CD4-positive, alpha-beta T cell treated with Interleukin-1 beta for 1 hour (primary cell): Measurements from ENCODE around the gene PLXNA4.

Source experiments
- DNase-seq, 2 donors: peaks; one replicate each; pipeline ENCODE4 v3.0.0-alpha.2; 2020 to 2022

Gene PLXNA4

GRCh38 chr7:132131196-132131595, 445.1 kb downstream of the PLXNA4 start:
- DNase-seq = no peak

GRCh38 chr7:132130497-132130896, 445.8 kb downstream of the PLXNA4 start:
- DNase-seq = no peak

DNA sequence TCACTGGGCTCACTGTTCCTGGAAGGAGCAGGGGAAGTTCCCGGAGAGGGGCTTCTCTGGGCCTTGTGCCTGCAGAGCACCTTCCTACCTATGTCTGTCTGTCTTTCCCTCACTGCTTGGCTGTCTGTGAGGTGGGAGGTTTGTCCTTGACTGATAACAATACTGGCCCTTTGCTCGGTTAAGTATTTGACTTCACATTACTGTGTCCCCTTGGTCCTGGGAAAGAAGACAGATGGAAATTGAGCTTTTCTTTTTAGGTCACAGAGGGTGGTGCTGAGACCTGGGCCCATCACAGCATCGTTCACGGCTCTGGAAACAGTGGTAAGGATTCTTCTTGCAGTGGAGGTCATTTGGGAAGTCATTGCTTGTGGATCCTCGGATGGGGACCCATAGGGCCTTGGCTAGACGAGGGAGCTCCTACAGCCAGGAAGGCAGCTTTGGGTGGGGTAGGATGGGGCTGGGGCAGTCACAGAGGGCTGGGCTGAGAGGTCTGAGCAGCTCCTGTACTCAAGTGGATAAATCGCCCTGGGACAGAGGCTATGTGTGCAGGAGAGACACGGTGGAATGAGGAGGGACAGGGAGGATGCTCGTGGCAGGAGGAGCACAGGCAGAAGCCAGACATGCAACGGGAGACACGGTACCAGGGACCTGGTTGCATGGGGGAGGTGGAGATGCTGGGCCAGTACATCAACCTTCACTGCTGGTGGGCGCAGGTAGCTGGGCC, 450.2 kb downstream of the PLXNA4 start:
- no peak for DNase-seq

DNA sequence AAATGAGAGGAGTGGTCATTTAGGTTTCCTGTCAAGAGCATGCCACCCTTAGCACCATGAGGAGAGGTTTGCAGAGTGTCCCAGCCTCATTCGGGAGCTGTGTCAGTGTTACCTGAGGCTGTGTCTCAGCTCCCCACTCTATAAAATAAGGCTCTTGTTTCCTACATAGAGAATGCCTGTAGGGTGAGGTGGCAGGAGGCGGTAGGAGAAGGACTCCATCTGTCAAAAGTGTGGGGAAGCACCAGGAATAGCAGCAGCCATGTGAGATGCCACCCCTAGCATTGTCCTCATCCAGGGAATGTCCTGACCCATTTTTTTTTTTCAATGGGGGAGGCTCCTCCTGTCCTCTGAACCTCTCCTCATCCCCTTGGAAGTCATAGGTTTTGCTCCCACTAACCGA, 451.2 kb downstream of the PLXNA4 start:
- DNase-seq = no peak

- DNase-seq = no peak
These were observed 451.7 kb downstream of the PLXNA4 start for GRCh38 chr7:132124575-132124974.

GRCh38 chr7:132123773-132124172, 452.5 kb downstream of the PLXNA4 start:
- no peak for DNase-seq

- DNase-seq = no peak
These were observed 453.4 kb downstream of the PLXNA4 start for GRCh38 chr7:132122901-132123300.

GRCh38 chr7:132121987-132122386, 454.3 kb downstream of the PLXNA4 start:
- DNase-seq = no peak

- DNase-seq = no peak
These were observed 457.6 kb downstream of the PLXNA4 start for GRCh38 chr7:132118641-132119040.

GRCh38 chr7:132117636-132118035, 458.6 kb downstream of the PLXNA4 start:
- DNase-seq = no peak

DNA sequence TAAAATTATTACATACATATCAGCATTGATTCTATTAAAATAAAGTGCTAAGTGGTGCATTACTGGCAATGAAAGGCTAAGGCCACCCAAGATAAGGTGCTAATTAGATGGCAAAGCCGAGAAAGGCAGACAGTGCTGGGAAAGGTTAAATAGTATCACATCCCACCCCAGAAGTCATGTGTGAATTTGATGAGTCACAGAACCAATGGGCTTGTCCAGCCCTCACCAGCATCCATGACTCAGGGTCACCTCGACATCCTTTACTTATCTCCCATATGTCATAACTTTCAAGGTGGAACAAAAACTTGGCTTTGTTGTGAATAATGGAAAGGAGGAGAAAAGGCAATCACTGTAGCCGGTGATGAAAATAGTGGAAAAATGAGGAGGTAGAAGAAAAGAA, 459.1 kb downstream of the PLXNA4 start:
- DNase-seq = no peak

DNA sequence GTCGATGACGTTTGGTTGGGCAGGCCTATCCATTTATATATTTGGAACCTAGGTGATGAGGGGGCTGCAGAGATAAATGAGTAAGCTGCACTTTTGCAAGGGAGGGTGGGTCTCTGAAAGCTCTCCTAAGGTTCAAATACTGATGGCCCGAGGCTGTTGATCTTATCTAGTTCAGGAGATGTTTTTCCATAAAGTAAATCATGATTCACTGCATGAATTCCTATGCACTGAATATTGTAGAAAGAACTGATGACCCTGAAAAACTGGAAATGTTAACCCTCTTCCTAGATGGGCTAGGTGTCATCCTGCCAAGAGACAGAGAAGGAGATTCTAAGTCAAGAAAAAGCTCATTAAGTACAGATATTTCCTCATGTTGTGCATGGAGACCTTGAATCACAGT, 459.9 kb downstream of the PLXNA4 start:
- no peak for DNase-seq

DNA sequence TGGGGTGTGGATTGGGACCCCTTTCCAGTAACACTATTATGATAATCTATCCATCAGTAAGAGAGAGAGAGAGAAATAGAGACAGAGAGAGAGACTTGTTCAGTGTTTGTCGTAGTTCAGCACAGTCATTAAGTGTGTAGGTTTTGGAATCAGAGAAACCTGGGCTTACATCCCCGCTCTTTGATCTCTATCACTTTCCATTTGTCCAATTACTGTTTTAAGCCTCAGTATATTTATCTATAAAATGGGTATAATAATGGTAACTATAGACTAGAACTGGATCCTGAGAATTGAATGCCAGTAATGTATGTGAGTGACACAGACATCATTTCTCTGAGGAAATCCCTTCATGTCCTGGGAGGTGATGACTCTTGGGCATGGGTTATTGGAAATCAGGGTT, 460.5 kb downstream of the PLXNA4 start:
- no peak for DNase-seq

DNA sequence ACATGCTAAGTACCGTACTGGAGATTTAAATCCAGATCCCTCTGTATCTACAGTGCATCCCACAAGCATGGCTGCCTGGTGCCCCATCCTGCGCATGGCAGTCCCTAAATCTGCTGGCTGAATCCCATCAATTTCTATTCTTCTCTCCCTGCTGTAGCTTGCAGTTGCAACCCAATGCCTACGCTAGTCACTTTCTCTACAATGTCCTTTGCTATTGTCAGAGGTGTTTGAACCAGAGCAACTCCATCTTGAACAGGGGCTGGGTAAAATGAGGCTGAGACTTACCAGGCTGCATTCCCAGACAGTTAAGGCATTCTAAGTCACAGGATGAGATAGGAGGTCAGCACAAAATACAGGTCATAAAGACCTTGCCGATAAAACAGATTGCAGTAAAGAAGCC, 461.2 kb downstream of the PLXNA4 start:
- DNase-seq = no peak

- DNase-seq = no peak
These were observed 461.9 kb downstream of the PLXNA4 start for GRCh38 chr7:132114411-132114810.

DNA sequence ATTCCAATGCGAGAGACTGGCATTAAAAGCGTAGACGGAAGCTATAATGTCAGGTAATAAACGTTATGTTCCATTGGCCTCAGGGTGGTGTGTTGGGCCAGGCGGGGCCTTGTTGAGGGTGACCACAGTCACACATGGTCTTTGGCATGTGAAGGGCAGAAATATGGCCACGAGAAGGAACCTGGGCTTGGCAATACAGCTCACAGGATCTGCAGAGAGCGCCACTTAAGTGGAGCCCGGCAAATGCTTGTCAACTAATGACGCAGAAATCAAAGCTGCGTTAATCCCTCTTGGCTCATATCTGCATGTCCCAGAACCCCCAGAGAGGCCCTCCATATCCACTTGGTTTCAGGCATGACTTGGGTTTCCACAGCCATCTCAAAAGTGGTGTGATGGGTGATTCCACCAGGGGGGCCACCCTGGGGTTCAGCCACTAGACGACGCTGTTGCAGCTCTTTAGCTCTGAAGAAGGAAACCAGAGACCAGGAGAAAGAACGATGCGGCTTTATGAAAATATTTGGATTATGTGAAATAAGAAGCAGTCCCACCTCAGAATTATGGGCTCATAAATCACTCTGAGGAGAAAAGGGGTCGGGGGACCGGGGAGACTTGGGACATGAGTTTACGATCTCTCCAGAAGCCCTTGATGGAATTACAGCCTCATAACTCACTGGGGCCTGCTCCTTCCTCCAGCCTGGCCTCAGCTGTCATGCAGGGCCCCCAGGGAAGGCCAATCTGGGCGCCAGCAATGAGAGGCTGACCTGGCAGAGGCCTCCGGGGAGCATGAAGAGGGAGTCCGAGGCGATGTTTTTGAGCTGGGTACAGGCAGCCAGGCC, 462.5 kb downstream of the PLXNA4 start:
- DNase-seq = no peak

- DNase-seq = no peak
These were observed 463.6 kb downstream of the PLXNA4 start for GRCh38 chr7:132112657-132113056.

DNA sequence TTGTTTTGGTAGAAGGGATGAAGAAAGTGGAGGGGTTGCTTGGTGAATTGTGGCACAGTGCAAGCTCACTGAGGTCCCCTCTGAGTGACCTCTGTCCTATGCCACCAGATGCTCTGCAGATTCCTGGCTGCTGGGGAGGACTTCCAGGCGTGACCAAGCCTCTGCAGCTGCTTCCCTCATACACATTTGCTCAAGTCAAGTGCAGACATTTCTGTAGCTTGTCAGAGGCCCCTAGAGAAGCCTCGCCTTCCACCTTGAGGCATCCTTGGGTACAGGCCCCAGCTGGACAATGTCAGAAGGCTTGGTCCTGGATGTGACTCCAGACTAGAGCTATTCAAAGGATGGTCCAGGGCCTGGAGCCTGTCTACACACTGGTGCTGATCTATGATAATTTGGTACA, 464.2 kb downstream of the PLXNA4 start:
- DNase-seq = no peak

- DNase-seq = no peak
These were observed 465.6 kb downstream of the PLXNA4 start for GRCh38 chr7:132110692-132111091.

GRCh38 chr7:132109769-132110168, 466.5 kb downstream of the PLXNA4 start:
- no peak for DNase-seq

DNA sequence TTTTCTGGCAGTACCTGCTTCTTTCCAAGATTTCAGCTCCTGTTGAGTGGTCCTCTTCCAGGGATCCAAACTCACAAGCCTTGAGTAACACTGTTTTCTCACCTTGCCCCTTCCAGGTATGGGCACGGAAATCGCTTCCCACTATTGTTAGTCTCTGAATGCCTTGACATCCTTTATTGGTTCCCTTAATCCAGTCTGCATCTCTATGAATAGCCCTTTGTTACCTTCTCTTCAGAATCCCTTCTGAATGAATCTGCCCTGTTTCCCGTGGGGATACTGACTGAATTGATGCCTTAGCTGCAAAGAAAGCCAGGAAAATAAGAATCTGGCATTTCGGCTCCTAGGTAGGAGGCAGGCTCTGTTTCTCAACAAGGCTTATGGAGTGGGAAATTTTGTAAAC, 467.7 kb downstream of the PLXNA4 start:
- no peak for DNase-seq

GRCh38 chr7:132106491-132106890, 469.8 kb downstream of the PLXNA4 start:
- DNase-seq = no peak

DNA sequence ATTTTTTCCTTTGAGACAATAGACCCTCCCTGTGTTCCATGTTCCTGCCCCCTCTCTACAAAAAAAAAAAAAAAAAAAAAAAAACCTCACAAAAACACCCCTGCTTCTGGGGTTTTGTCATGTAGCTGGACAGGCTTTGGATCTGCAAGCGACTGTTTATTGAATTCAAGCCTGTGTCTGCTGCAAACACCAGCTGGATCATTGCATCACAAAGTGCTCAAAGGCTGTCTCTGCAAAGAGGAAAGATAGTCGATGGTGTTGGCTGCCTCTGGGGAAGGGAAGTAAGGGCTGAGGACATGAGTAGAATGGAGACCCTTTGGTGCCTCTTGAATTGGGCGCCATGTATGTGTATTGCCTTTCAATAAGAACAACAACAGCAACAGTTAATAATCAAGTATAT, 471.2 kb downstream of the PLXNA4 start:
- no peak for DNase-seq

DNA sequence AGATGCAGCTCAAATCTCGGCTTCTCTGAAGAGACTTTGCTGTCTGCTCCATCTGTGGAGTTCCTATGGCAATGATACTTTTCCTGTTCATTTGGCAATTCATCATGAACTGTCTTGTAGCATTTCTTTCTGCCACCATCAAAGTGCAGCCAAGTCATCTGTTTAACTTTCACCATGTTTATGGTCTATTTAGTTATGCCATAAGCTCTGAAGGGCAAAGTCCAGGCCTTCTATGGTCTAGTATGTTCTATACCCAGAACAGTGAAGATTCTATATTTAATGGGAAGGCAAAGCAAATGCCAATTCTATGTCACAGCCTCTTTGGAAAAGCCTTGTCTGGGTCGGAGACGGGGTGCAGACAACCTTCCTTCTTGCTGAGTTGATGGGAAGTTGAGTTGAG, 472.6 kb downstream of the PLXNA4 start:
- no peak for DNase-seq

GRCh38 chr7:132102942-132103341, 473.3 kb downstream of the PLXNA4 start:
- no peak for DNase-seq
